B cell (primary cell): ENCODE measurements around the gene MBNL1. TPM values are rescaled to one million over a fixed set of nuclear protein-coding genes. Genes with fewer than 3 reads are reported as not detected.

Experiments used
- ATAC-seq: fragments of 200-7000 bp; cut with Tn5 transposase; one replicate; pipeline ENCODE4 v1.10.0; 2021; ENCODE audit warnings: low read depth, mild to moderate bottlenecking, moderate number of reproducible peaks, moderate library complexity
- CTCF ChIA-PET: fragments of 350-600 bp; sonication (Branson Sonifier 250); formaldehyde crosslinking; loops from one replicate; lab custom pipeline; 2021; ENCODE audit warnings: antibody characterized with exemption, inconsistent platforms; lab: Charles Lee
- POLR2A ChIA-PET: fragments of 350-600 bp; sonication (Branson Sonifier 250); formaldehyde crosslinking; loops from one replicate; lab custom pipeline; 2021; ENCODE audit warnings: antibody characterized with exemption; lab: Charles Lee
- DNase-seq: peaks from one replicate; pipeline ENCODE4 v3.0.0; 2013
- H2AFZ ChIP-seq: 2 replicates; pipeline ENCODE4 v1.6.1; 2012; ENCODE audit warnings: mild to moderate bottlenecking, low read depth, low read length; ENCODE audit not compliant: insufficient read depth, poor library complexity, severe bottlenecking
- H3K27ac ChIP-seq, 2 donors: 1 replicate in 1 of 2; 2 replicates in 1 of 2; pipeline ENCODE4 v1.5.1; 2012 to 2013; ENCODE audit warnings: low read length in 2 of 2, mild to moderate bottlenecking in 2 of 2, moderate library complexity in 1 of 2
- H3K27me3 ChIP-seq, 4 experiments: fragments of 200-600 bp in 1 of 4; sonication (generic) in 1 of 4; replicated peaks in 1 of 4; 1 replicate in 2 of 4; 2 replicates in 2 of 4; pipeline versions ENCODE4 v1.6.1 to v1.7.0; 2013 to 2016; ENCODE audit warnings: low read length in 3 of 4, mild to moderate bottlenecking in 2 of 4, mixed read lengths in 1 of 4, moderate library complexity in 1 of 4; ENCODE audit not compliant: insufficient read depth in 4 of 4, control insufficient read depth in 3 of 4; ENCODE audit errors: control extremely low read depth in 1 of 4
- H3K36me3 ChIP-seq, 2 experiments: replicated peaks in 1 of 2; 1 replicate in 1 of 2; 2 replicates in 1 of 2; pipeline versions ENCODE4 v1.6.1 to v1.7.1; 2013; ENCODE audit warnings: low read length in 1 of 2; ENCODE audit not compliant: insufficient read depth in 2 of 2, control insufficient read depth in 1 of 2; ENCODE audit errors: control extremely low read depth in 1 of 2, extremely low read depth in 1 of 2
- H3K4me1 ChIP-seq, 2 donors: fragments of 200-600 bp in 1 of 2; sonication (generic) in 1 of 2; 1 replicate in 1 of 2; 2 replicates in 1 of 2; pipeline versions ENCODE4 v1.5.1 to v1.6.1; 2013 to 2017; ENCODE audit warnings: low read length in 2 of 2; ENCODE audit not compliant: control insufficient read depth in 2 of 2, insufficient read depth in 2 of 2
- H3K4me2 ChIP-seq: replicated peaks from 2 replicates; pipeline ENCODE3; 2012; ENCODE audit warnings: mild to moderate bottlenecking, low read depth, low read length; ENCODE audit not compliant: poor library complexity, severe bottlenecking
- H3K4me3 ChIP-seq, 5 experiments: fragments of 200-600 bp in 1 of 5; sonication (generic) in 1 of 5; 1 replicate in 3 of 5; 2 replicates in 2 of 5; pipeline versions ENCODE4 v1.5.1 to v1.7.0; 2011 to 2016; ENCODE audit warnings: low read length in 4 of 5, mild to moderate bottlenecking in 4 of 5, low read depth in 2 of 5, control low read depth in 1 of 5, moderate library complexity in 1 of 5; ENCODE audit not compliant: insufficient read depth in 1 of 5; ENCODE audit errors: control extremely low read depth in 1 of 5, extremely low read depth in 1 of 5
- H3K79me2 ChIP-seq: fragments of 200-600 bp; sonication (generic); one replicate; pipeline ENCODE4 v1.6.0; 2016; ENCODE audit warnings: low read length; ENCODE audit not compliant: control insufficient read depth, insufficient read depth
- H3K9ac ChIP-seq: fragments of 200-600 bp; sonication (generic); 2 replicates; pipeline ENCODE4 v1.6.1; 2017; ENCODE audit warnings: mild to moderate bottlenecking, low read length, moderate library complexity
- H3K9me3 ChIP-seq, 3 donors: one replicate each; pipeline versions ENCODE4 v1.6.1 to v1.7.1; 2013; ENCODE audit warnings: low read length in 2 of 3; ENCODE audit not compliant: control insufficient read depth in 2 of 3, insufficient read depth in 1 of 3; ENCODE audit errors: control extremely low read depth in 1 of 3
- H4K20me1 ChIP-seq: 2 replicates; pipeline ENCODE4 v1.6.0; 2012; ENCODE audit warnings: mild to moderate bottlenecking, low read length; ENCODE audit not compliant: insufficient read depth, control insufficient read depth, poor library complexity, severe bottlenecking
- H3K27ac Mint-ChIP-seq: one replicate; pipeline ENCODE4 v1.8.0; 2021; ENCODE audit warnings: mixed read lengths
- H3K27me3 Mint-ChIP-seq: one replicate; pipeline ENCODE4 v1.8.0; 2021; ENCODE audit warnings: mixed read lengths
- H3K4me1 Mint-ChIP-seq: one replicate; pipeline ENCODE4 v1.8.0; 2021; ENCODE audit warnings: mixed read lengths
- H3K4me3 Mint-ChIP-seq: one replicate; pipeline ENCODE4 v1.8.0; 2021; ENCODE audit warnings: mixed read lengths
- H3K9me3 Mint-ChIP-seq: one replicate; pipeline ENCODE4 v1.8.0; 2022; ENCODE audit warnings: mixed read lengths; ENCODE audit not compliant: insufficient read depth
- CTCF ChIP-seq: fragments of 200-600 bp; IDR thresholded peaks from one replicate; pipeline ENCODE4 v1.8.0; 2022; ENCODE audit warnings: antibody characterized with exemption, mild to moderate bottlenecking
- EZH2 ChIP-seq: IDR thresholded peaks from 2 replicates; pipeline ENCODE4 v1.6.1; 2012; ENCODE audit warnings: borderline replicate concordance, low read depth, mild to moderate bottlenecking, moderate library complexity, low read length; ENCODE audit not compliant: insufficient read depth, poor library complexity, severe bottlenecking
- WGBS: methylation state at CpG from one replicate; pipeline ENCODE4 v1.1.5; 2013; ENCODE audit warnings: missing lambda C conversion rate; ENCODE audit not compliant: insufficient coverage; 5-methylcytosine and 5-hydroxymethylcytosine counted together
- intact Hi-C: fragments of 100-400 bp; cut with micrococcal nuclease; formaldehyde crosslinking; loops from one replicate; pipeline ENCODE4 v1.10.0; 2022
- polyA plus RNA-seq: library from polyadenylated mRNA; depleted of rRNA; stranded (reverse); fragments of >200 nt; gene quantifications from 2 replicates; pipeline ENCODE4 v1.2.3, GENCODE V29; 2012
- total RNA-seq, 2 donors: library from RNA; stranded (reverse); fragments of 120-200 nt in 1 of 2; gene quantifications; 1 replicate in 1 of 2; 2 replicates in 1 of 2; pipeline versions ENCODE4 v1.2.3 to v1.2.4, GENCODE V29; 2013 to 2022

Gene MBNL1
- total and polyA plus RNA-seq, 2 donors (not counting 1 experiment from before 2014, with no cell fraction given): 195 to 505 TPM

GRCh38 chr3:152511904-152512303 lies 243.2 kb downstream of the MBNL1 start:
- peak; percentile 48 for DNase-seq
- Histone ChIP-seq H3K79me2 (no peaks in the 10 kb centered on the region), H3K9me3 (peaks cover 0 to 3% (median 0%) of the 10 kb centered on the region in 3 donors), H2AFZ (peak overlapping the region; percentile 61), H3K9ac (peak overlapping the region; percentile 3), H3K4me3 (peak overlapping the region in 1 of 5 experiments; percentile 11), H3K27ac (peak overlapping the region; percentile 62 to 74), H3K4me1 (peaks cover 53 to 74% of the 10 kb centered on the region in 2 donors), H3K27me3 (no peaks in the 10 kb centered on the region), H3K4me2 (peak overlapping the region; percentile 46), H4K20me1 (no peaks in the 10 kb centered on the region), H3K36me3 (no peaks in the 10 kb centered on the region)
- H3K9me3 Mint-ChIP-seq: no peaks in the 10 kb centered on the region
- CTCF ChIA-PET: interaction anchor here (0.7 to 10.4 kb wide), 12 partner anchors 9 to 142 kb away, joined by 3 to 201 read pairs (median 7); no protein-coding TSS in a partner anchor
- WGBS: 33% methylated on average over 1 of the region's 4 CpGs
- ATAC-seq: peak; percentile 55
- TF ChIP-seq CTCF (no peak), EZH2 (no peak)
- H3K27me3 Mint-ChIP-seq: no peaks in the 10 kb centered on the region
- peak overlapping the region; percentile 96 for H3K27ac Mint-ChIP-seq
- POLR2A ChIA-PET: no interaction called here
- intact Hi-C loops: loop anchor here (2.0 to 10.0 kb wide), 2 partner anchors 15 to 183 kb away; no protein-coding TSS in a partner anchor
- H3K4me3 Mint-ChIP-seq: peak overlapping the region; percentile 86
- peaks cover 75% of the 10 kb centered on the region for H3K4me1 Mint-ChIP-seq

- Histone ChIP-seq H3K27me3 (no peaks in the 10 kb centered on the region), H2AFZ (peak overlapping the region; percentile 19), H3K4me1 (peaks cover 66 to 80% of the 10 kb centered on the region in 2 donors), H3K36me3 (no peaks in the 10 kb centered on the region), H3K4me2 (peak overlapping the region; percentile 46), H3K27ac (peak overlapping the region; percentile 62 to 74), H4K20me1 (no peaks in the 10 kb centered on the region), H3K9me3 (peaks cover 0 to 3% (median 0%) of the 10 kb centered on the region in 3 donors), H3K9ac (no peak overlapping the region), H3K4me3 (no peak overlapping the region), H3K79me2 (no peaks in the 10 kb centered on the region)
- Mint-ChIP-seq H3K4me3 (peak overlapping the region; percentile 55), H3K4me1 (peaks cover 78% of the 10 kb centered on the region), H3K27ac (peak overlapping the region; percentile 85), H3K9me3 (no peaks in the 10 kb centered on the region), H3K27me3 (no peaks in the 10 kb centered on the region)
- POLR2A ChIA-PET: no interaction called here
- DNase-seq (peak; percentile 37), ATAC-seq (peak; percentile 4)
- intact Hi-C loops: loop anchor here (2.0 to 10.0 kb wide), 2 partner anchors 17 to 181 kb away; no protein-coding TSS in a partner anchor
- WGBS: no CpG with 5 or more reads among the region's 2 CpGs
- no peak for TF ChIP-seq CTCF
- CTCF ChIA-PET: interaction anchor here (1.0 to 10.4 kb wide), 8 partner anchors 8 to 330 kb away, joined by 3 to 201 read pairs (median 14); no protein-coding TSS in a partner anchor
Measured at GRCh38 chr3:152513301-152513960, 244.7 kb downstream of the MBNL1 start.
